AG09309 (cell line): ENCODE measurements around the gene SERBP1.

Experiments used
- DNase-seq: peaks from one replicate; pipeline ENCODE4 v3.0.0-alpha.2; 2010; ENCODE audit warnings: low read depth
- H3K4me3 ChIP-seq: 2 replicates; pipeline ENCODE4 v1.5.1; 2011; ENCODE audit warnings: mild to moderate bottlenecking, low read depth, low read length, moderate library complexity; ENCODE audit not compliant: control insufficient read depth
- TF ChIP-seq, protein P1 (sequence below): IDR thresholded peaks from 2 replicates; pipeline ENCODE4 v1.5.1; 2011; ENCODE audit warnings: mild to moderate bottlenecking, low read depth, low read length, inconsistent platforms; ENCODE audit not compliant: insufficient read depth, control insufficient read depth; ENCODE audit errors: missing control alignments

Gene SERBP1

DNA sequence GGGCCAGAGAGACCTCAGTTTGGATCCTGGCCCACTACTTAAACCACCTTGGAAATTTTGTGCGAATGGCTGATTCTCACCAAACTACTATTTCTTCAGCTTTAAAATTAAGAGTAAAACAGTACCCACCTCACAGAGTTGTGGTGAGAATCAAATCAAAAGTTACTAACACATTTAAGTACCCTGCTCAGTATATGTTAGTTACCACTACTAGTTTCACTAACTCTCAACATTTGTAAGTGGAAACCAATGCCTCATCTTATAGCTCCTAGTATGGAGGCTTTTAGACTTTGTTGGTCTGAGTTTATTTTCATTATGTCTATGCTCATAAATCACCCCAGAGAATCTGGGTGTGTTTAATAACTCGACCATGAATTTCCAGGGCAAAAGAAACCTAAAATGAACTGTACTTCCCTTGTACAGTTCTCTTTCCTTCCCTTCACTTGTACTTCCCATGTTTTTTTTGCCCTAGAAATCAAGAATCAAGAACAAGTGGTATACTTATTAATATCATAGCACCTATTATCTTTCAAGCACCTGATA lies 11.6 kb upstream of the SERBP1 start:
- DNase-seq = no peak
- TF ChIP-seq, protein P1, sequence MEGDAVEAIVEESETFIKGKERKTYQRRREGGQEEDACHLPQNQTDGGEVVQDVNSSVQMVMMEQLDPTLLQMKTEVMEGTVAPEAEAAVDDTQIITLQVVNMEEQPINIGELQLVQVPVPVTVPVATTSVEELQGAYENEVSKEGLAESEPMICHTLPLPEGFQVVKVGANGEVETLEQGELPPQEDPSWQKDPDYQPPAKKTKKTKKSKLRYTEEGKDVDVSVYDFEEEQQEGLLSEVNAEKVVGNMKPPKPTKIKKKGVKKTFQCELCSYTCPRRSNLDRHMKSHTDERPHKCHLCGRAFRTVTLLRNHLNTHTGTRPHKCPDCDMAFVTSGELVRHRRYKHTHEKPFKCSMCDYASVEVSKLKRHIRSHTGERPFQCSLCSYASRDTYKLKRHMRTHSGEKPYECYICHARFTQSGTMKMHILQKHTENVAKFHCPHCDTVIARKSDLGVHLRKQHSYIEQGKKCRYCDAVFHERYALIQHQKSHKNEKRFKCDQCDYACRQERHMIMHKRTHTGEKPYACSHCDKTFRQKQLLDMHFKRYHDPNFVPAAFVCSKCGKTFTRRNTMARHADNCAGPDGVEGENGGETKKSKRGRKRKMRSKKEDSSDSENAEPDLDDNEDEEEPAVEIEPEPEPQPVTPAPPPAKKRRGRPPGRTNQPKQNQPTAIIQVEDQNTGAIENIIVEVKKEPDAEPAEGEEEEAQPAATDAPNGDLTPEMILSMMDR = no peak
- H3K4me3 ChIP-seq = no peak overlapping the region

GRCh38 chr1:67441183-67441582 lies 11.0 kb upstream of the SERBP1 start:
- H3K4me3 ChIP-seq = no peak overlapping the region
- TF ChIP-seq, protein P1 = no peak
- DNase-seq = no peak

GRCh38 chr1:67440339-67440738 lies 10.1 kb upstream of the SERBP1 start:
- TF ChIP-seq, protein P1 = no peak
- no peak for DNase-seq
- H3K4me3 ChIP-seq = no peak overlapping the region

DNA sequence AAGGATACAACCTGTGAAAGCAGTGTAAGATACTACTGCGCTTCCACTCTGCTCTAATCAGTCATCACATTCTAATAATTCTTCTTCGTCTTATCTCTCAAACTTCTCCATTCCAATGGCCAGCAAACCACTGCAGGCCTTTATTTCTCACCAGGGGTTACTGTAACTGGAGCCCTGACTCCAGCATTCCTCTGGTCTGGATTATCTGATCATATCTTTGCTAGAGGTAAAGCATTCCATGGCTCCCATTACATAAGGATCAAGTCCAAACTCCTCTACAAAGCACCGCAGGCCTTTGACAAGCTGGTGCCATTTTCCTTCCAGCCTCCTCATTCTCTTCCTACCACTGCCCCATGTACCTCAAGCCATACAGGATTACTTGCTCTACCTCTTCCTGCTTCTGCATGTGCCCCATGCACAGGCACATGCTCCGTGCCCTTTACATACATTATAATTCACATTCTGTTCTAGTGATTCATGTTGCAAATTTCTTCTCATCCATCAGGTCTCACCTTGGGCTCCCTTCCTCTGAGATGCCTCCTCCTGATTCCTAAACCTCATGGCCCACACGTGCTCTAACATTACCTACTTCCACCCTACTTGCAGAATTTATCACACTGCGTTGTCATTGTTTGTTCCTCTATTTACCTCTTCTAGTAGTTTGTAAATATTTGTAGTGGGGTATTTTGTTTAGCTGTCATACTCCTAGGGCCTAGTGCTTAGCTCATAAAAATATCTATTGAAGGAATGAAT lies 9.3 kb upstream of the SERBP1 start:
- H3K4me3 ChIP-seq = no peak overlapping the region
- TF ChIP-seq, protein P1 = no peak
- DNase-seq = no peak

DNA sequence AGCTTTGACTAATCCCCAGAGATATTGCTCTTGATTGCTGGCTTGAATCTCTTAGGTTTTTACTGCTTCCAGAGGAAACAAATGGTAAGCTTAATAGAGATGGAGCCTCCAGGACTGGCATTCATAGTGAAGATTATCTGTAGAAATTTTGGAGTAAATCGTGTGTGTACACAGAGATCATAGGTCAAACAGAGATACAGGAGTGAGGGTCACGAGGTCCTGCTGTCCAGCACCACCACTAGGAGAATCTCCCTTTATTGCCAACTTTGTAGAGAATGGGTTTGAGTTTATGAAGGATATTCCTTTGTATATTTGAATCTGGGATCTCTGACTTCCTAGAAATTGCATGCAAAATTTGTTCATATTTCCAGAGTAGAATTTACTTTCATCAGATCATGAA lies 7.8 kb upstream of the SERBP1 start:
- TF ChIP-seq, protein P1 = no peak
- DNase-seq = no peak
- no peak overlapping the region for H3K4me3 ChIP-seq

- no peak for DNase-seq
- no peak overlapping the region for H3K4me3 ChIP-seq
- TF ChIP-seq, protein P1 = no peak
These were observed 6.4 kb upstream of the SERBP1 start for GRCh38 chr1:67436511-67437055.
